OCI-LY7 (cell line): ENCODE results near the gene BAIAP2. TPM values are rescaled to one million over a fixed set of nuclear protein-coding genes. Genes with fewer than 3 reads are reported as not detected.
A peak's percentile ranks its signal among the peaks of the same experiment; 100 is the strongest.

Source experiments
- BruUV-seq: library from RNA; stranded (reverse); fragments of 400-500 nt; replicated peaks from 2 replicates; lab custom pipeline; 2021; lab: Mats Ljungman, UMichigan
- CTCF ChIA-PET: fragments of 300-600 bp; sonication (Branson Sonifier 250); formaldehyde crosslinking; loops from one replicate; lab custom pipeline; 2022; ENCODE audit warnings: antibody characterized with exemption; ENCODE audit not compliant: unreplicated experiment; lab: Charles Lee
- POLR2A ChIA-PET: fragments of 300-600 bp; sonication (Branson Sonifier 250); formaldehyde crosslinking; loops from one replicate; lab custom pipeline; 2022; ENCODE audit warnings: antibody characterized with exemption; lab: Charles Lee
- DNase-seq: peaks from one replicate; pipeline ENCODE4 v3.0.0-alpha.2; 2015; ENCODE audit warnings: low spot score
- H2AFZ ChIP-seq: fragments of 200-600 bp; sonication (generic), shearing (Covaris generic); 2 replicates; pipeline ENCODE4 v1.6.1; 2014; ENCODE audit warnings: mild to moderate bottlenecking, antibody characterized with exemption, low read length, moderate library complexity
- H3K27ac ChIP-seq: fragments of 200-600 bp; sonication (generic); 2 replicates; pipeline ENCODE4 v1.5.1; 2014; ENCODE audit warnings: mixed run types, low read depth, mild to moderate bottlenecking, moderate library complexity, low read length, inconsistent platforms; ENCODE audit not compliant: poor library complexity, severe bottlenecking
- H3K36me3 ChIP-seq: fragments of 200-600 bp; sonication (generic); 2 replicates; pipeline ENCODE4 v1.6.1; 2014; ENCODE audit warnings: mild to moderate bottlenecking, antibody characterized with exemption, low read length, moderate library complexity, mixed read lengths; ENCODE audit not compliant: insufficient read depth
- H3K4me1 ChIP-seq: fragments of 200-600 bp; sonication (generic); 2 replicates; pipeline ENCODE4 v1.5.1; 2014; ENCODE audit warnings: mild to moderate bottlenecking, low read length; ENCODE audit not compliant: insufficient read depth, poor library complexity, severe bottlenecking
- H3K4me2 ChIP-seq: fragments of 200-600 bp; sonication (generic); 2 replicates; pipeline ENCODE4 v1.6.1; 2014; ENCODE audit warnings: mild to moderate bottlenecking, low read length
- H3K4me3 ChIP-seq: fragments of 200-600 bp; sonication (generic); 2 replicates; pipeline ENCODE4 v1.5.1; 2014; ENCODE audit warnings: mild to moderate bottlenecking, low read depth, low read length; ENCODE audit not compliant: poor library complexity, severe bottlenecking
- H3K79me2 ChIP-seq: fragments of 200-600 bp; sonication (generic); 2 replicates; pipeline ENCODE4 v1.6.1; 2016; ENCODE audit warnings: low read depth, mild to moderate bottlenecking, low read length, moderate library complexity, mixed read lengths; ENCODE audit not compliant: insufficient read depth
- H3K9me2 ChIP-seq: fragments of 200-600 bp; sonication (generic); 2 replicates; pipeline ENCODE4 v1.6.1; 2016; ENCODE audit warnings: mild to moderate bottlenecking, low read length, mixed read lengths; ENCODE audit not compliant: insufficient read depth
- H3K9me3 ChIP-seq: fragments of 200-600 bp; sonication (generic); 2 replicates; pipeline ENCODE4 v1.6.1; 2014; ENCODE audit warnings: mild to moderate bottlenecking, mixed run types, low read length, mixed read lengths
- H4K20me1 ChIP-seq: fragments of 200-600 bp; sonication (generic); 2 replicates; pipeline ENCODE4 v1.6.1; 2014; ENCODE audit warnings: mild to moderate bottlenecking, antibody characterized with exemption, low read length, moderate library complexity, mixed read lengths; ENCODE audit not compliant: insufficient read depth
- EZH2phosphoT487 ChIP-seq: fragments of 200-600 bp; sonication (generic); IDR thresholded peaks from 2 replicates; pipeline ENCODE4 v1.6.1; 2018; ENCODE audit warnings: low read depth, borderline replicate concordance, mild to moderate bottlenecking, mixed run types, antibody characterized with exemption, low read length, moderate library complexity, mixed read lengths
- intact Hi-C: fragments of 100-400 bp; cut with micrococcal nuclease; formaldehyde crosslinking; loops from one replicate; pipeline ENCODE4 v1.10.0; 2022; ENCODE audit not compliant: unreplicated experiment
- total RNA-seq, 2 experiments: library from RNA; depleted of rRNA in 1 of 2; stranded (reverse); fragments of >200 nt in 1 of 2; shearing (Covaris generic) in 1 of 2; gene quantifications; 2 replicates each; pipeline ENCODE4 v1.2.3, GENCODE V29; 2014 to 2022
- TF ChIP-seq, protein P1 (sequence below): fragments of 200-600 bp; sonication (generic); conservative IDR thresholded peaks from 2 replicates; pipeline ENCODE4 v1.5.1; 2014; ENCODE audit warnings: mild to moderate bottlenecking, antibody characterized with exemption, low read length, moderate library complexity, mixed read lengths

Gene BAIAP2
- total RNA-seq, 2 experiments from 2014 or later: 2.1 to 2.3 TPM

DNA sequence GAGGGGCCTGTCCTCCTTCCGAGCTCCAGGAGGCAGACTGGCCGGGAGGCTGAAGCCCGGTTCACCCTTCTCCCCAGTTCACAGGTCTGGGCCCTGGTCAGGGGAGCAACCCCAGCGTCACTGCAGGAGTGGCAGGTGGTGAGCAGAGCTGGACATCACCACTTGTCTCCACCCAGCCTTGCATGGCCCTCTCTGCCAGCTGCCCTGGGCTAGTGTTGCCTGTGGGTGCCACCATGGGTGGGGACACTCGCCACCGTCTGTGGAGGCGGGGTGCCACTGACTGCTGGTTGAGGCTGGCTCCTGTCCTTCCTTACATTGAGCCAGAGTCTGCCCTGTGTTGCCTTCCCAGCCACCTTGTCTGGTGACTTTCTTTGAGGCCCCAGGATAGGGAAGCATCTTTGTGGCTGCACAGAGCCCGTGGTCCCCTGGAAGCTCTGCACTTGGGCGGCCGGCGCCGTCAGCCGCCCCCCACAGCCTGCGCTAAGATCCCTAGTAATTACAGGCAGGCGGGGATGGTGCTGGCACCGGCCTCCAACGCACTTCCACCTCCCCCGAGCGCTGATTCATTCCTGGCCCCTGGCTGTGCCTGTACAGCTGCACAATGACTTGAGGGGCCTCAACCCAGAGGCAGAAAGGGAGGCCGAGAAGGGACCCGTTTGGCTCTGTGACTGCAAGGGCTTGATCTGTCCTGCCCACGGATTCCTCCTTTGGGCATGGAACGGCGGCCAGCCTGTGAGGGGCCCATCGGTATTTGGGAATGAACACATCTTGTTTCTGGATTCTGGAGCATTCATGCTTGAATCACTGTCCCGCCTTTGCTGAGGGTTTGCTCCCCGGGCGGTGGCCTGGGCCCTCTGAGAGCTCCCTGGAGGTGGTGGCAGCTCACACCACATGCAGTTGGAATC is 5.2 kb downstream of the BAIAP2 start:
- Histone ChIP-seq H3K4me2 (no peak overlapping the region), H4K20me1 (0 out of 2 replicates have a peak, but pooled peaks cover 4% of the 10 kb centered on the region), H3K9me3 (no peaks in the 10 kb centered on the region), H3K4me1 (no peaks in the 10 kb centered on the region), H3K79me2 (no peaks in the 10 kb centered on the region), H3K27ac (no peak overlapping the region), H2AFZ (no peak overlapping the region), H3K4me3 (no peak overlapping the region), H3K36me3 (no peaks in the 10 kb centered on the region), H3K9me2 (no peaks in the 10 kb centered on the region)
- DNase-seq: no peak
- BruUV-seq: no TSS peak
- intact Hi-C loops: loop anchor here (5.0 kb wide), 1 partner anchor 62 kb away; no protein-coding TSS in a partner anchor
- CTCF ChIA-PET: no interaction called here
- TF ChIP-seq, protein P1, sequence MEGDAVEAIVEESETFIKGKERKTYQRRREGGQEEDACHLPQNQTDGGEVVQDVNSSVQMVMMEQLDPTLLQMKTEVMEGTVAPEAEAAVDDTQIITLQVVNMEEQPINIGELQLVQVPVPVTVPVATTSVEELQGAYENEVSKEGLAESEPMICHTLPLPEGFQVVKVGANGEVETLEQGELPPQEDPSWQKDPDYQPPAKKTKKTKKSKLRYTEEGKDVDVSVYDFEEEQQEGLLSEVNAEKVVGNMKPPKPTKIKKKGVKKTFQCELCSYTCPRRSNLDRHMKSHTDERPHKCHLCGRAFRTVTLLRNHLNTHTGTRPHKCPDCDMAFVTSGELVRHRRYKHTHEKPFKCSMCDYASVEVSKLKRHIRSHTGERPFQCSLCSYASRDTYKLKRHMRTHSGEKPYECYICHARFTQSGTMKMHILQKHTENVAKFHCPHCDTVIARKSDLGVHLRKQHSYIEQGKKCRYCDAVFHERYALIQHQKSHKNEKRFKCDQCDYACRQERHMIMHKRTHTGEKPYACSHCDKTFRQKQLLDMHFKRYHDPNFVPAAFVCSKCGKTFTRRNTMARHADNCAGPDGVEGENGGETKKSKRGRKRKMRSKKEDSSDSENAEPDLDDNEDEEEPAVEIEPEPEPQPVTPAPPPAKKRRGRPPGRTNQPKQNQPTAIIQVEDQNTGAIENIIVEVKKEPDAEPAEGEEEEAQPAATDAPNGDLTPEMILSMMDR: no peak
- POLR2A ChIA-PET: interaction anchor here (0.6 kb wide), 1 partner anchor 38 kb away, joined by 3 read pairs; no protein-coding TSS in a partner anchor

DNA sequence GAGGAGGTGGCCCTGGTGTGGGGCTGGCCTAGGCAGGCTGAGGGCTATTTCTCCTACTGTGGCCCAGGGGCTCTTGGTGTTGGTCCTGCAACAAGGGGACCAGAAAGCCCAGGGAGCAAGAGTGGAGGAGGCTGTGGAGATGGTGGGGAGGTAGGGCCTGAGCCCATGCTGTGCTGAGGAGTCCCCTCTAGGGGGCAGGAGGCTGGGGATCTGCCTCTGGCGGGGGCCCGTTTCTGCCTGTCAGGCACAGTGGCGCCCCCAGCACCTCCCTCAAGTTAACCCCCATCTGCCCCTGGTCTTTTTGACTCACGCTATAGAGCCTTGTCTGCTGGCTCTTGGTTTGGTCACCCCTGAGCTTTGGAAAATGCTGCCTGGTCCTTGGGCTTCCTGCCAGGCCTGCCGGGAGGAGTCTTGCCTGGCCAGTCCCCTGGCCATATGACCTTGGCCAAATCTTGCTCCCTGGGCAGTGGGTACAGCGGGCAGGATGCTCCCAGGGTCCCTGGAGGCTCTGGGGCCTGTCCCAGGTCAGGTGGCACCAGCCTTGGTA is 5.9 kb downstream of the BAIAP2 start:
- H3K4me2 ChIP-seq: no peak overlapping the region
- H2AFZ ChIP-seq: no peak overlapping the region
- peak; percentile 52 for DNase-seq
- no TSS peak for BruUV-seq
- ChIA-PET CTCF (no interaction called here), POLR2A (interaction anchor here (0.6 kb wide), 1 partner anchor 37 kb away, joined by 3 read pairs; no protein-coding TSS in a partner anchor)
- no peaks in the 10 kb centered on the region for H3K4me1 ChIP-seq
- H3K4me3 ChIP-seq: no peak overlapping the region
- H4K20me1 ChIP-seq: 0 out of 2 replicates have a peak, but pooled peaks cover 1% of the 10 kb centered on the region
- no peaks in the 10 kb centered on the region for H3K9me2 ChIP-seq
- no peak overlapping the region for H3K27ac ChIP-seq
- no peaks in the 10 kb centered on the region for H3K9me3 ChIP-seq
- intact Hi-C loops: loop anchor here (5.0 kb wide), 1 partner anchor 61 kb away; no protein-coding TSS in a partner anchor
- H3K36me3 ChIP-seq: no peaks in the 10 kb centered on the region
- TF ChIP-seq, protein P1: peak; percentile 81
- TF ChIP-seq EZH2phosphoT487: no peak
- no peaks in the 10 kb centered on the region for H3K79me2 ChIP-seq
